Spleen (tissue), 11 donors: Measurements from ENCODE around the gene CDK11B. TPM values are rescaled to one million over a fixed set of nuclear protein-coding genes. Genes with fewer than 3 reads are reported as not detected.
"Not testable (repeated sequence)": the region's sequence is repeated elsewhere in the genome, so short reads cannot be mapped to it uniquely, and the experiment has no call there.

ENCODE experiments used
- DNase-seq: peaks from one replicate; pipeline ENCODE4 v3.0.0-alpha.2; 2020
- H3K27ac ChIP-seq, 8 donors: fragments of 200-600 bp; sonication (generic) in 7 of 8; 1 replicate in 4 of 8; 2 replicates in 4 of 8; pipeline versions ENCODE4 v1.5.0 to v1.8.0; 2016 to 2021; ENCODE audit warnings: inconsistent platforms in 4 of 8, mild to moderate bottlenecking in 4 of 8, moderate library complexity in 1 of 8
- H3K27me3 ChIP-seq, 7 donors: fragments of 200-600 bp; sonication (generic) in 6 of 7; replicated peaks in 1 of 7; 1 replicate in 4 of 7; 2 replicates in 3 of 7; pipeline versions ENCODE4 v1.5.0 to v1.8.0; 2016 to 2021; ENCODE audit warnings: inconsistent platforms in 3 of 7, mild to moderate bottlenecking in 1 of 7
- H3K36me3 ChIP-seq, 6 donors: fragments of 200-600 bp; sonication (generic) in 5 of 6; 1 replicate in 4 of 6; 2 replicates in 2 of 6; pipeline versions ENCODE4 v1.5.0 to v1.8.0; 2016 to 2021; ENCODE audit warnings: inconsistent platforms in 2 of 6
- H3K4me1 ChIP-seq, 6 donors: fragments of 200-600 bp; sonication (generic) in 5 of 6; 1 replicate in 3 of 6; 2 replicates in 3 of 6; pipeline versions ENCODE4 v1.5.0 to v1.8.0; 2016 to 2021; ENCODE audit warnings: inconsistent platforms in 3 of 6
- H3K4me3 ChIP-seq, 8 donors: fragments of 200-600 bp; sonication (generic) in 7 of 8; 1 replicate in 4 of 8; 2 replicates in 4 of 8; pipeline versions ENCODE4 v1.5.0 to v1.8.0; 2016 to 2021; ENCODE audit warnings: inconsistent platforms in 4 of 8, mild to moderate bottlenecking in 4 of 8, moderate library complexity in 2 of 8
- H3K9me3 ChIP-seq, 8 donors: fragments of 200-600 bp; sonication (generic) in 7 of 8; 1 replicate in 4 of 8; 2 replicates in 4 of 8; pipeline versions ENCODE4 v1.5.0 to v1.8.0; 2016 to 2021; ENCODE audit warnings: inconsistent platforms in 4 of 8
- POLR2A ChIP-seq, 3 donors: fragments of 450-650 bp; IDR thresholded peaks; one replicate each; pipeline ENCODE4 v1.5.1; 2017; ENCODE audit warnings: antibody characterized with exemption in 3 of 3, mild to moderate bottlenecking in 1 of 3
- POLR2AphosphoS5 ChIP-seq, 3 donors: sonication (generic); formaldehyde crosslinking; IDR thresholded peaks; one replicate each; pipeline ENCODE4 v1.5.1; 2017; ENCODE audit warnings: antibody characterized with exemption in 3 of 3
- WGBS, 5 donors: extraction: QIAGEN DNeasy Blood & Tissue Kit in 3 of 5; methylation state at CpG; one replicate each; pipeline versions ENCODE4 v1.1.5 to v1.1.7; 2013 to 2018; 5-methylcytosine and 5-hydroxymethylcytosine counted together
- intact Hi-C: fragments of 100-400 bp; cut with DNase I; formaldehyde crosslinking; loops from one replicate; pipeline ENCODE4 v1.15.0; 2023; ENCODE audit warnings: low total_unique reads
- polyA plus RNA-seq, 3 donors: library from polyadenylated mRNA; stranded (reverse); fragments of 200-250 nt; gene quantifications; one replicate each; pipeline ENCODE4 v1.2.1, GENCODE V29; 2013
- total RNA-seq, 7 donors: library from RNA; depleted of rRNA in 3 of 7; stranded (reverse); fragments of >200 nt in 3 of 7; fragmentation: NEBNext Ultra II Directional in 4 of 7; extraction: Animal tissue kit (Norgen Biotek cat#: 25700) in 4 of 7; gene quantifications; one replicate each; pipeline versions ENCODE4 v1.1.0 to v1.2.1, GENCODE V29; 2016 to 2021
- TF ChIP-seq, protein P1 (sequence below), 11 experiments: fragments of 200-600 bp in 7 of 11; fragments of 450-650 bp in 4 of 11; sonication (generic) in 4 of 11; IDR thresholded peaks in 8 of 11; conservative IDR thresholded peaks in 3 of 11; 1 replicate in 7 of 11; 2 replicates in 4 of 11; pipeline versions ENCODE4 v1.4.0 to v1.8.0; 2016 to 2021; ENCODE audit warnings: antibody characterized with exemption in 11 of 11, inconsistent platforms in 4 of 11, mild to moderate bottlenecking in 1 of 11
- donor health status: healthy with polysubstance abuse.
- donor health status: DM: no; HTN: no; CAD: no; lungs with moderate emphysema.
- donor health status: DM: no; HTN: no; CAD: no.
- donor health status: Bipolar disorder and iron deficiency.
- donor health status: healthy.
- donor health status: DM: no; HTN: no; CAD: no.
- donor health status: DM: yes; HTN: yes; CAD: no.

Gene CDK11B
- total and polyA plus RNA-seq, 10 donors, result 19.4 to 38.2 (median 29.2) TPM

DNA sequence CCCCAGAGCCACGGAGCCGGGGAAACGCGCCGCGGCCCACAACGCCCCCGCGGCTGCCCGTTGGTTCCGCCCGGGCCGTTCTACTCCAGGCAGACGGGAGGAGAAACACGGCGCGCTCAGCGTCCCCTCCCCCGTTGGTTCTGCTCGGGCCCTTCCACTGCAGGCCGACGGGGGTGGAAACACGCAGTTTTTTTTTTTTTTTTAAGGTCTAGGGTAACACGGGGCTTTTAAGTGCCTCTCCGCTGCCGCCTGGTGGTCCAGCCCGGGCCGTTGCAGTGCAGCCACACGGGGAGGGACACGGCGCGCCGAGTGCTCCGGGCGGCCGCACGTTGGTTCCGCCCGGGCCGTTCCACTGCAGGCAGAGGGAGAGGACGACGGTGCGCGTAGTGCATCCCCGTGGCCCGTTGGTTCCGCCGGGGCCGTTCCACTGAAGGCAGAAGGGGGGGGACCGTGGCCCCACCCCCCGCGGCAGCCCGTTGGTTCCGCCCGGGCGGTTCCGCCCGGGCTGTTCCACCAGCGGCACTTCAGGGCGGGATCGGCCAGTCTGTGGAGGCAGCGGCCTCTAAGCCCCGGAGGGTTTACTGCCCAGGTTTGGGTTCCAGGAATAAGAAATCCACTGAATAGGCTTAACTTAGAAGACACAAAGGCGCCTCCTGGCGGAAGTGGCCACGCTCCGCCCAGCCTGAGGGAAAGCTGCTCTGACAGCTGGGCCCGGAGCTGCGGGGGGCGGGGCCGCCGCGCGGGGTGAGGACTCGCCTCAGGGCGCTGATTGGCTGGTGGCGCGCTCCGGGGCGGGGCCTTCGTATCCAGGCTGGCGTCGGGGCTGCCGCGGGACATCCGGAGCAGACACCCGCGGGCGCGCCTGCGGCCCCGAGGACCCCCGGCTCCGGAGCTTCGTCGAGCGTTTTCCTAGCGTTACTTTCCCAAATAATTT lies 34.2 kb upstream of the CDK11B start, which contains the start of gene SLC35E2B:
Gene SLC35E2B (minus strand): TSS at position 82 of the 934 bp plus-strand sequence. CDS start 16,096 bp downstream, outside the sequence.
- 0% methylated on average over 7 to 54 of the region's 98 CpGs; no CpG with 5 or more reads in 1 of the 5 donors for WGBS, 5 donors
- H3K9me3 ChIP-seq, intact Hi-C loops, H3K27me3 ChIP-seq: not testable (repeated sequence)
- Histone ChIP-seq H3K27ac (peak within 1 kb of the TSS; percentile 80 to 97 (median 92)), H3K36me3 (peaks cover 0 to 13% (median 0%) of the 10 kb centered on the region in 6 donors), H3K4me1 (peaks cover 0 to 31% (median 8%) of the 10 kb centered on the region in 6 donors), H3K4me3 (peak within 1 kb of the TSS; percentile 13 to 68 (median 60))
- DNase-seq, result peak; percentile 95
- peak; percentile 74 to 87 (median 86) for TF ChIP-seq POLR2AphosphoS5 (IDR thresholded peaks at IDR 0.05)
- TF ChIP-seq, protein P1, sequence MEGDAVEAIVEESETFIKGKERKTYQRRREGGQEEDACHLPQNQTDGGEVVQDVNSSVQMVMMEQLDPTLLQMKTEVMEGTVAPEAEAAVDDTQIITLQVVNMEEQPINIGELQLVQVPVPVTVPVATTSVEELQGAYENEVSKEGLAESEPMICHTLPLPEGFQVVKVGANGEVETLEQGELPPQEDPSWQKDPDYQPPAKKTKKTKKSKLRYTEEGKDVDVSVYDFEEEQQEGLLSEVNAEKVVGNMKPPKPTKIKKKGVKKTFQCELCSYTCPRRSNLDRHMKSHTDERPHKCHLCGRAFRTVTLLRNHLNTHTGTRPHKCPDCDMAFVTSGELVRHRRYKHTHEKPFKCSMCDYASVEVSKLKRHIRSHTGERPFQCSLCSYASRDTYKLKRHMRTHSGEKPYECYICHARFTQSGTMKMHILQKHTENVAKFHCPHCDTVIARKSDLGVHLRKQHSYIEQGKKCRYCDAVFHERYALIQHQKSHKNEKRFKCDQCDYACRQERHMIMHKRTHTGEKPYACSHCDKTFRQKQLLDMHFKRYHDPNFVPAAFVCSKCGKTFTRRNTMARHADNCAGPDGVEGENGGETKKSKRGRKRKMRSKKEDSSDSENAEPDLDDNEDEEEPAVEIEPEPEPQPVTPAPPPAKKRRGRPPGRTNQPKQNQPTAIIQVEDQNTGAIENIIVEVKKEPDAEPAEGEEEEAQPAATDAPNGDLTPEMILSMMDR (IDR thresholded peaks at IDR 0.05 in 8 of 11, conservative IDR thresholded peaks at IDR 0.05 in 3 of 11), result peak in 3 of 11 experiments; percentile 11 to 15 (median 13)

DNA sequence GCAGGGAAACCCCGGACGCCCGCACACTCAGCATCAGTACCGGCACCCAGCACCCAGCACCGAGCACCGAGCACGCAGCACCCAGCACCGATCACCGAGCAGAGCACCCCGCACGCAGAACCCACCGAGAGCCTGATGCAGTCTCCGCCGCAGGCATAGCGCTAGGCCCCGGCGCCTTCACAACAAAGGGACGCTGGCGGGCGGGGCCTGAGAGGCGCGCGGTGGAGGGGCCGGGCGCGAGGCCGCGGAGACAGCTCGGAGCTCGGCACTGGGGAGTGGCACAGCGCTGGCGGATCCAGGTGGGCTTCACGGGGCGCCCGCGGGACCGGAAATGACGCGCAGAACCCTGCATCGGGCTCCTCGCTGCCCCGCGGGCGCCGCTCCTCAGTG lies 33.5 kb upstream of the CDK11B start:
- DNase-seq, result peak; percentile 84
- Histone ChIP-seq H3K36me3 (peaks cover 0 to 19% (median 0%) of the 10 kb centered on the region in 6 donors), H3K27ac (peak overlapping the region; percentile 80 to 97 (median 92)), H3K4me1 (peaks cover 0 to 37% (median 12%) of the 10 kb centered on the region in 6 donors), H3K4me3 (peak overlapping the region; percentile 13 to 68 (median 60))
- H3K27me3 ChIP-seq, H3K9me3 ChIP-seq, intact Hi-C loops: not testable (repeated sequence)
- peak in 1 of 3 donors; percentile 67 for TF ChIP-seq POLR2AphosphoS5 (IDR thresholded peaks at IDR 0.05)
- 0 to 1% (median 0%) methylated on average over 15 to 34 of the region's 45 CpGs; no CpG with 5 or more reads in 1 of the 5 donors for WGBS, 5 donors

DNA sequence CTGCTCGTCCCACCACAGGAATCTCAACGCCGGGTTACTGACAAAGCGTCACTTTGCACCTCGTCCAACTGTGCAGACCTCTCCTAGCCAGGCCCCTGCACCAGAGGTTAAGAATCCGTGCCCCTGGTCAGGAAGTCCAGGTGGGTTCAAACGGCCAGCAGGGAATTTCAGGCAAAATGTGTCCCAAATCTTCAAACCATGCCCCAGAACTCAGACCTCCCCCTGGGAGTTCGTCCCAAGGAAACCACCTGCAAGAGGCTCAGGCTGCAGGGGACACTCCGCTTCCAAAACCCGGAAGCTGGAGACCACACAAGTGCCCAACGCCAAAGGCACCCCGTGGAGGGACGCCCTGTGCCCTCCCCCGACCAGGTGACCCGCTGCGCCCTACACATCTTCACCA lies 32.6 kb upstream of the CDK11B start:
- intact Hi-C loops, H3K27me3 ChIP-seq, H3K9me3 ChIP-seq: not testable (repeated sequence)
- peaks cover 0 to 26% (median 0%) of the 10 kb centered on the region in 6 donors for H3K36me3 ChIP-seq
- peak; percentile 31 for DNase-seq
- 0 to 10% (median 7%) methylated on average over 2 to 4 of the region's 16 CpGs; no CpG with 5 or more reads in 1 of the 5 donors for WGBS, 5 donors
- peak overlapping the region in 3 of 8 donors; percentile 30 to 54 (median 41) for H3K4me3 ChIP-seq
- H3K4me1 ChIP-seq, result peaks cover 0 to 46% (median 20%) of the 10 kb centered on the region in 6 donors
- peak overlapping the region in 3 of 8 donors; percentile 42 to 66 (median 49) for H3K27ac ChIP-seq

DNA sequence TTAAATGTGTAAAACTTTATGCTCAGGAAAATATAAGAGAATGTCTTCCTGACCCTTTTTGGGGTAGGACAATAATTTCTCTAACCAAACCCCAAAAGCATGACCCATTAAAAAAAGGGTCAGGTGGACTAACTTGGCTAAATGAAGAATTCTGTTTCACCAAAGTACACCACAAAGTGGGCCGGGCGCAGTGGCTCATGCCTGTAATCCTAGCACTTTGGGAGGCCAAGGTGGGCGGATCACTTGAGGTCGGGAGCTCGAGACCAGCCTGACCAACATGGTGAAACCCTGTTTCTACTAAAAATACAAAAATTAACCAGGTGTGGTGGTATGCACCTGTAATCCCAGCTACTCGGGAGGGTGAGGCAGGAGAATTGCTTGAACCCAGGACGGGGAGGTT lies 30.7 kb upstream of the CDK11B start:
- peaks cover 0 to 31% (median 0%) of the 10 kb centered on the region in 6 donors for H3K36me3 ChIP-seq
- H3K4me3 ChIP-seq, intact Hi-C loops, H3K9me3 ChIP-seq, H3K27ac ChIP-seq, H3K27me3 ChIP-seq: not testable (repeated sequence)
- DNase-seq, result peak; percentile 38
- 86 to 98% (median 92%) methylated on average over 4 to 7 of the region's 7 CpGs for WGBS, 5 donors
- peaks cover 0 to 61% (median 32%) of the 10 kb centered on the region in 6 donors for H3K4me1 ChIP-seq

DNA sequence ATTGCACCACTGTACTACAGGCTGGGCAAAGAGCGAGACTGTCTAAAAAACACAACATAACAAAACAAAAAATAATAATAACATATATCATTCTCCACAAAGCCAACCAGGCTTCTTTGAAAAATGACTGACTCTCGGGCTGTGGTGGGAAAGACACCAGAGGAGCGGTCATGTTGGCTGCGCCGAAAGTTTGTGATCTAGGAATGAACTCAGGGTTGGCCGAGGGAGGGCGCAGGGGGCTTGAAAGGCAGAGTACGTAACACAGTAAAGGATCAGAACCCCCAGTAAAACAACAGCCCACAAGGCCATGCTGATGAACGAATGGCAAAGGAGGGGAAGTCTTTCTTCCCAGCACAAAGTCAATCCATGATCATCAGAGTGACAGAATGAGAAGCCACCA lies 29.0 kb upstream of the CDK11B start:
- no peak overlapping the region for H3K4me3 ChIP-seq
- no peak overlapping the region for H3K27ac ChIP-seq
- intact Hi-C loops, result no loop called here
- 85 to 96% (median 93%) methylated on average over 9 of the region's 9 CpGs for WGBS, 5 donors
- H3K4me1 ChIP-seq, result peaks cover 0 to 68% (median 31%) of the 10 kb centered on the region in 6 donors
- no peaks in the 10 kb centered on the region for H3K9me3 ChIP-seq
- peak; percentile 28 for DNase-seq
- no peaks in the 10 kb centered on the region for H3K27me3 ChIP-seq
- no peak for TF ChIP-seq POLR2AphosphoS5 (IDR thresholded peaks at IDR 0.05)
- TF ChIP-seq, protein P1 (IDR thresholded peaks at IDR 0.05 in 8 of 11, conservative IDR thresholded peaks at IDR 0.05 in 3 of 11), result no peak
- TF ChIP-seq POLR2A (IDR thresholded peaks at IDR 0.05), result no peak
- H3K36me3 ChIP-seq, result peaks cover 0 to 48% (median 2%) of the 10 kb centered on the region in 6 donors
